ENCODE measurements around the gene AVPR2. TPM values are rescaled to one million over a fixed set of nuclear protein-coding genes. Genes with fewer than 3 reads are reported as not detected.

Gene AVPR2
- total RNA-seq, 2 donors from 2014 or later, result not detected

GRCh38 chrX:153865685-153866084 is 38.8 kb upstream of the AVPR2 start:
- H3K4me1 ChIP-seq (ENCODE audit: control insufficient read depth in 1 of 2, low read depth in 2 of 2), result no peaks in the 10 kb centered on the region
- no peaks in the 10 kb centered on the region for H3K9me3 ChIP-seq
- H3K27ac ChIP-seq, result no peak overlapping the region
- no peaks in the 10 kb centered on the region for H3K27me3 ChIP-seq (replicated peaks; ENCODE audit: insufficient read depth)
- H3K4me3 ChIP-seq, result no peak overlapping the region
- H3K36me3 ChIP-seq, result no peaks in the 10 kb centered on the region
- ATAC-seq (ENCODE audit: insufficient number of reproducible peaks, low FRiP score, low read depth) (no peak), DNase-seq (ENCODE audit: low spot score) (no peak)
- TF ChIP-seq CTCF (IDR thresholded peaks at IDR 0.05), result no peak

- ATAC-seq (ENCODE audit: insufficient number of reproducible peaks, low FRiP score, low read depth) (no peak), DNase-seq (ENCODE audit: low spot score) (no peak)
Measured at GRCh38 chrX:153866302-153867019, 38.0 kb upstream of the AVPR2 start.

GRCh38 chrX:153867139-153867538 is 37.3 kb upstream of the AVPR2 start:
- Histone ChIP-seq H3K36me3 (no peaks in the 10 kb centered on the region), H3K27me3 (replicated peaks; ENCODE audit: insufficient read depth) (no peaks in the 10 kb centered on the region), H3K4me1 (ENCODE audit: control insufficient read depth in 1 of 2, low read depth in 2 of 2) (no peaks in the 10 kb centered on the region), H3K4me3 (no peak overlapping the region), H3K27ac (no peak overlapping the region), H3K9me3 (no peaks in the 10 kb centered on the region)
- DNase-seq (ENCODE audit: low spot score) (no peak), ATAC-seq (ENCODE audit: insufficient number of reproducible peaks, low FRiP score, low read depth) (no peak)
- TF ChIP-seq CTCF (IDR thresholded peaks at IDR 0.05), result no peak

More at GRCh38 chrX:153866302-153867019, 38.0 kb upstream of the AVPR2 start:
- Histone ChIP-seq H3K9me3 (no peaks in the 10 kb centered on the region), H3K27ac (no peak overlapping the region), H3K36me3 (no peaks in the 10 kb centered on the region), H3K27me3 (replicated peaks; ENCODE audit: insufficient read depth) (no peaks in the 10 kb centered on the region), H3K4me1 (ENCODE audit: control insufficient read depth in 1 of 2, low read depth in 2 of 2) (no peaks in the 10 kb centered on the region), H3K4me3 (no peak overlapping the region)
- TF ChIP-seq CTCF (IDR thresholded peaks at IDR 0.05), result no peak

- Histone ChIP-seq H3K27me3 (replicated peaks; ENCODE audit: insufficient read depth) (no peaks in the 10 kb centered on the region), H3K9me3 (no peaks in the 10 kb centered on the region), H3K27ac (no peak overlapping the region), H3K4me3 (no peak overlapping the region), H3K36me3 (no peaks in the 10 kb centered on the region), H3K4me1 (ENCODE audit: control insufficient read depth in 1 of 2, low read depth in 2 of 2) (no peaks in the 10 kb centered on the region)
- no peak for ATAC-seq (ENCODE audit: insufficient number of reproducible peaks, low FRiP score, low read depth)
- no peak for DNase-seq (ENCODE audit: low spot score)
- TF ChIP-seq CTCF (IDR thresholded peaks at IDR 0.05), result no peak
Measured at GRCh38 chrX:153867671-153868070, 36.8 kb upstream of the AVPR2 start.

- DNase-seq (ENCODE audit: low spot score), result no peak
- ATAC-seq (ENCODE audit: insufficient number of reproducible peaks, low FRiP score, low read depth), result no peak
- no peak overlapping the region for H3K4me3 ChIP-seq
- H3K4me1 ChIP-seq (ENCODE audit: control insufficient read depth in 1 of 2, low read depth in 2 of 2), result no peaks in the 10 kb centered on the region
- no peak for TF ChIP-seq CTCF (IDR thresholded peaks at IDR 0.05)
- no peaks in the 10 kb centered on the region for H3K36me3 ChIP-seq
- H3K27ac ChIP-seq, result no peak overlapping the region
- no peaks in the 10 kb centered on the region for H3K27me3 ChIP-seq (replicated peaks; ENCODE audit: insufficient read depth)
- no peaks in the 10 kb centered on the region for H3K9me3 ChIP-seq
Measured at GRCh38 chrX:153868576-153869472, 35.6 kb upstream of the AVPR2 start.

Measured in thoracic aorta (tissue), 2 donors.